Epithelial cell of esophagus (primary cell): ENCODE data around the gene CCDC54.

Experiments
- DNase-seq: peaks from one replicate; pipeline ENCODE4 v3.0.0; 2010; ENCODE audit warnings: low read depth
- H3K4me3 ChIP-seq: 2 replicates; pipeline ENCODE4 v1.5.1; 2011; ENCODE audit warnings: mild to moderate bottlenecking, low read length, control low read depth
- CTCF ChIP-seq: IDR thresholded peaks from 2 replicates; pipeline ENCODE4 v1.5.1; 2011; ENCODE audit warnings: low read depth, mild to moderate bottlenecking, low read length, control low read depth, inconsistent platforms; ENCODE audit not compliant: insufficient read depth; ENCODE audit errors: missing control alignments

The CCDC54 gene

GRCh38 chr3:107384907-107385306, 7.7 kb downstream of the CCDC54 start:
- no peak overlapping the region for H3K4me3 ChIP-seq
- no peak for DNase-seq
- TF ChIP-seq CTCF: no peak

GRCh38 chr3:107387555-107387954, 10.3 kb downstream of the CCDC54 start:
- no peak for TF ChIP-seq CTCF
- peak; percentile 14 for DNase-seq
- H3K4me3 ChIP-seq: no peak overlapping the region

GRCh38 chr3:107392549-107393165, 15.4 kb downstream of the CCDC54 start:
- TF ChIP-seq CTCF: no peak
- no peak overlapping the region for H3K4me3 ChIP-seq
- peak; percentile 89 for DNase-seq

- DNase-seq: peak; percentile 77
- H3K4me3 ChIP-seq: peak overlapping the region; percentile 25
- no peak for TF ChIP-seq CTCF
Measured at GRCh38 chr3:107394502-107394901, 17.3 kb downstream of the CCDC54 start.

GRCh38 chr3:107395066-107395465, 17.8 kb downstream of the CCDC54 start:
- H3K4me3 ChIP-seq: no peak overlapping the region
- no peak for DNase-seq
- no peak for TF ChIP-seq CTCF

- TF ChIP-seq CTCF: no peak
- H3K4me3 ChIP-seq: no peak overlapping the region
- DNase-seq: no peak
Measured at GRCh38 chr3:107401301-107401700, 24.1 kb downstream of the CCDC54 start.

GRCh38 chr3:107402214-107402613, 25.0 kb downstream of the CCDC54 start:
- no peak for DNase-seq
- H3K4me3 ChIP-seq: no peak overlapping the region
- TF ChIP-seq CTCF: no peak
